Measurements from ENCODE around the gene C1QTNF7.

The C1QTNF7 gene

GRCh38 chr4:15425520-15425919 is 2.3 kb upstream of the C1QTNF7 start:
- Histone ChIP-seq H3K27ac (replicated peaks; ENCODE audit: low read length) (no peak overlapping the region), H3K4me2 (ENCODE audit: insufficient read depth, low read length, poor library complexity, severe bottlenecking) (no peak overlapping the region), H3K36me3 (replicated peaks in 1 of 2; ENCODE audit: control insufficient read depth in 2 of 2, insufficient read depth in 2 of 2, low read length in 2 of 2) (no peaks in the 10 kb centered on the region), H2AK5ac (ENCODE audit: low read depth, low read length) (no peak overlapping the region), H3K4ac (ENCODE audit: low read length) (no peak overlapping the region), H3K9me3 (replicated peaks in 1 of 2; ENCODE audit: control insufficient read depth in 2 of 2, insufficient read depth in 1 of 2, low read depth in 1 of 2, low read length in 2 of 2) (no peaks in the 10 kb centered on the region), H3K4me3 (ENCODE audit: low read length in 2 of 2) (no peak overlapping the region), H2BK5ac (ENCODE audit: low read length) (no peak overlapping the region), H4K91ac (ENCODE audit: low read depth, low read length, poor library complexity) (no peak overlapping the region), H4K8ac (ENCODE audit: low read depth, low read length) (no peak overlapping the region), H3K23ac (ENCODE audit: low read depth, low read length, poor library complexity) (no peak overlapping the region), H2BK120ac (ENCODE audit: low read depth, low read length) (no peak overlapping the region), H3K14ac (ENCODE audit: low read length) (no peak overlapping the region), H2BK12ac (ENCODE audit: low read length) (no peak overlapping the region), H3K4me1 (ENCODE audit: control insufficient read depth in 2 of 2, insufficient read depth in 1 of 2, low read depth in 1 of 2, low read length in 2 of 2) (peaks cover 0 to 5% of the 10 kb centered on the region in 2 donors), H2BK15ac (ENCODE audit: low read length) (no peak overlapping the region), H3K79me1 (ENCODE audit: low read depth, low read length) (no peaks in the 10 kb centered on the region), H3K27me3 (ENCODE audit: control insufficient read depth in 3 of 3, insufficient read depth in 3 of 3, low read depth in 1 of 3, low read length in 3 of 3) (no peaks in the 10 kb centered on the region), H3K18ac (ENCODE audit: low read length) (no peak overlapping the region), H3K9ac (ENCODE audit: low read depth, low read length, poor library complexity) (no peak overlapping the region), H2AFZ (ENCODE audit: low read length) (no peak overlapping the region)
- no peak for DNase-seq (ENCODE audit: low spot score)
- no CpG with 5 or more reads among the region's 2 CpGs for WGBS, 2 donors (ENCODE audit: extremely low coverage in 2 of 2, insufficient read length in 2 of 2, insufficient replicate concordance in 1 of 2)

GRCh38 chr4:15427161-15427560 is 672 bp upstream of the C1QTNF7 start:
- DNase-seq (ENCODE audit: low spot score), result no peak
- H2BK12ac ChIP-seq (ENCODE audit: low read length), result no peak overlapping the region
- H2AK5ac ChIP-seq (ENCODE audit: low read depth, low read length), result no peak overlapping the region
- H3K23ac ChIP-seq (ENCODE audit: low read depth, low read length, poor library complexity), result no peak overlapping the region
- H3K4me3 ChIP-seq (ENCODE audit: low read length in 2 of 2), result no peak overlapping the region
- H4K8ac ChIP-seq (ENCODE audit: low read depth, low read length), result no peak overlapping the region
- no peak overlapping the region for H3K4me2 ChIP-seq (ENCODE audit: insufficient read depth, low read length, poor library complexity, severe bottlenecking)
- H3K27ac ChIP-seq (replicated peaks; ENCODE audit: low read length), result no peak overlapping the region
- no CpG with 5 or more reads among the region's 2 CpGs for WGBS, 2 donors (ENCODE audit: extremely low coverage in 2 of 2, insufficient read length in 2 of 2, insufficient replicate concordance in 1 of 2)
- H2BK120ac ChIP-seq (ENCODE audit: low read depth, low read length), result no peak overlapping the region
- no peak overlapping the region for H3K9ac ChIP-seq (ENCODE audit: low read depth, low read length, poor library complexity)
- no peak overlapping the region for H3K4ac ChIP-seq (ENCODE audit: low read length)
- no peaks in the 10 kb centered on the region for H3K79me1 ChIP-seq (ENCODE audit: low read depth, low read length)
- H3K14ac ChIP-seq (ENCODE audit: low read length), result no peak overlapping the region
- no peak overlapping the region for H3K18ac ChIP-seq (ENCODE audit: low read length)
- H2BK15ac ChIP-seq (ENCODE audit: low read length), result no peak overlapping the region
- no peak overlapping the region for H4K91ac ChIP-seq (ENCODE audit: low read depth, low read length, poor library complexity)
- H3K36me3 ChIP-seq (replicated peaks in 1 of 2; ENCODE audit: control insufficient read depth in 2 of 2, insufficient read depth in 2 of 2, low read length in 2 of 2), result no peaks in the 10 kb centered on the region
- H3K27me3 ChIP-seq (ENCODE audit: control insufficient read depth in 3 of 3, insufficient read depth in 3 of 3, low read depth in 1 of 3, low read length in 3 of 3), result no peaks in the 10 kb centered on the region
- no peaks in the 10 kb centered on the region for H3K9me3 ChIP-seq (replicated peaks in 1 of 2; ENCODE audit: control insufficient read depth in 2 of 2, insufficient read depth in 1 of 2, low read depth in 1 of 2, low read length in 2 of 2)
- H3K4me1 ChIP-seq (ENCODE audit: control insufficient read depth in 2 of 2, insufficient read depth in 1 of 2, low read depth in 1 of 2, low read length in 2 of 2), result no peaks in the 10 kb centered on the region
- H2BK5ac ChIP-seq (ENCODE audit: low read length), result no peak overlapping the region
- H2AFZ ChIP-seq (ENCODE audit: low read length), result no peak overlapping the region

- Histone ChIP-seq H3K14ac (ENCODE audit: low read length) (no peak overlapping the region), H3K23ac (ENCODE audit: low read depth, low read length, poor library complexity) (no peak overlapping the region), H3K4me3 (ENCODE audit: low read length in 2 of 2) (no peak overlapping the region), H3K4ac (ENCODE audit: low read length) (no peak overlapping the region), H3K4me2 (ENCODE audit: insufficient read depth, low read length, poor library complexity, severe bottlenecking) (no peak overlapping the region), H3K36me3 (replicated peaks in 1 of 2; ENCODE audit: control insufficient read depth in 2 of 2, insufficient read depth in 2 of 2, low read length in 2 of 2) (no peaks in the 10 kb centered on the region), H2BK12ac (ENCODE audit: low read length) (no peak overlapping the region), H2AFZ (ENCODE audit: low read length) (no peak overlapping the region), H2AK5ac (ENCODE audit: low read depth, low read length) (no peak overlapping the region), H3K4me1 (ENCODE audit: control insufficient read depth in 2 of 2, insufficient read depth in 1 of 2, low read depth in 1 of 2, low read length in 2 of 2) (no peaks in the 10 kb centered on the region), H3K79me1 (ENCODE audit: low read depth, low read length) (no peaks in the 10 kb centered on the region), H2BK15ac (ENCODE audit: low read length) (no peak overlapping the region), H3K27ac (replicated peaks; ENCODE audit: low read length) (no peak overlapping the region), H4K91ac (ENCODE audit: low read depth, low read length, poor library complexity) (no peak overlapping the region), H3K9ac (ENCODE audit: low read depth, low read length, poor library complexity) (no peak overlapping the region), H2BK120ac (ENCODE audit: low read depth, low read length) (no peak overlapping the region), H2BK5ac (ENCODE audit: low read length) (no peak overlapping the region), H4K8ac (ENCODE audit: low read depth, low read length) (no peak overlapping the region), H3K18ac (ENCODE audit: low read length) (no peak overlapping the region), H3K27me3 (ENCODE audit: control insufficient read depth in 3 of 3, insufficient read depth in 3 of 3, low read depth in 1 of 3, low read length in 3 of 3) (no peaks in the 10 kb centered on the region), H3K9me3 (replicated peaks in 1 of 2; ENCODE audit: control insufficient read depth in 2 of 2, insufficient read depth in 1 of 2, low read depth in 1 of 2, low read length in 2 of 2) (no peaks in the 10 kb centered on the region)
- DNase-seq (ENCODE audit: low spot score), result no peak
- WGBS, 2 donors (ENCODE audit: extremely low coverage in 2 of 2, insufficient read length in 2 of 2, insufficient replicate concordance in 1 of 2), result no CpG with 5 or more reads among the region's 1 CpG
Measured at GRCh38 chr4:15428611-15429010, 778 bp downstream of the C1QTNF7 start.

- no peak for DNase-seq (ENCODE audit: low spot score)
- Histone ChIP-seq H3K36me3 (replicated peaks in 1 of 2; ENCODE audit: control insufficient read depth in 2 of 2, insufficient read depth in 2 of 2, low read length in 2 of 2) (no peaks in the 10 kb centered on the region), H2AK5ac (ENCODE audit: low read depth, low read length) (no peak overlapping the region), H3K4me3 (ENCODE audit: low read length in 2 of 2) (no peak overlapping the region), H3K4ac (ENCODE audit: low read length) (no peak overlapping the region), H3K9me3 (replicated peaks in 1 of 2; ENCODE audit: control insufficient read depth in 2 of 2, insufficient read depth in 1 of 2, low read depth in 1 of 2, low read length in 2 of 2) (no peaks in the 10 kb centered on the region), H2AFZ (ENCODE audit: low read length) (no peak overlapping the region), H3K4me2 (ENCODE audit: insufficient read depth, low read length, poor library complexity, severe bottlenecking) (no peak overlapping the region), H3K27ac (replicated peaks; ENCODE audit: low read length) (no peak overlapping the region), H3K23ac (ENCODE audit: low read depth, low read length, poor library complexity) (no peak overlapping the region), H2BK5ac (ENCODE audit: low read length) (no peak overlapping the region), H3K27me3 (ENCODE audit: control insufficient read depth in 3 of 3, insufficient read depth in 3 of 3, low read depth in 1 of 3, low read length in 3 of 3) (no peaks in the 10 kb centered on the region), H3K14ac (ENCODE audit: low read length) (no peak overlapping the region), H3K9ac (ENCODE audit: low read depth, low read length, poor library complexity) (no peak overlapping the region), H2BK120ac (ENCODE audit: low read depth, low read length) (no peak overlapping the region), H4K8ac (ENCODE audit: low read depth, low read length) (no peak overlapping the region), H3K18ac (ENCODE audit: low read length) (no peak overlapping the region), H2BK12ac (ENCODE audit: low read length) (no peak overlapping the region), H4K91ac (ENCODE audit: low read depth, low read length, poor library complexity) (no peak overlapping the region), H3K4me1 (ENCODE audit: control insufficient read depth in 2 of 2, insufficient read depth in 1 of 2, low read depth in 1 of 2, low read length in 2 of 2) (no peaks in the 10 kb centered on the region), H3K79me1 (ENCODE audit: low read depth, low read length) (no peaks in the 10 kb centered on the region), H2BK15ac (ENCODE audit: low read length) (no peak overlapping the region)
- no CpG with 5 or more reads among the region's 2 CpGs for WGBS, 2 donors (ENCODE audit: extremely low coverage in 2 of 2, insufficient read length in 2 of 2, insufficient replicate concordance in 1 of 2)
Measured at GRCh38 chr4:15434091-15434490, 6.3 kb downstream of the C1QTNF7 start.
